Spleen (tissue), 7 donors: ENCODE results near the gene BTG2.

ENCODE experiments used
- CTCF ChIP-seq, 11 experiments: fragments of 200-600 bp in 7 of 11; fragments of 450-650 bp in 4 of 11; sonication (generic) in 4 of 11; IDR thresholded peaks in 8 of 11; conservative IDR thresholded peaks in 3 of 11; 1 replicate in 7 of 11; 2 replicates in 4 of 11; pipeline versions ENCODE4 v1.4.0 to v1.8.0; 2016 to 2021; ENCODE audit warnings: antibody characterized with exemption in 11 of 11, inconsistent platforms in 4 of 11, mild to moderate bottlenecking in 1 of 11
- POLR2A ChIP-seq, 3 donors: fragments of 450-650 bp; IDR thresholded peaks; one replicate each; pipeline ENCODE4 v1.5.1; 2017; ENCODE audit warnings: antibody characterized with exemption in 3 of 3, mild to moderate bottlenecking in 1 of 3
- donor health status: DM: no; HTN: no; CAD: no; lungs with moderate emphysema.
- donor health status: DM: no; HTN: no; CAD: no.
- donor health status: DM: no; HTN: no; CAD: no.

- TF ChIP-seq CTCF (IDR thresholded peaks at IDR 0.05 in 8 of 11, conservative IDR thresholded peaks at IDR 0.05 in 3 of 11) (peak; percentile 91 to 99 (median 99)), POLR2A (IDR thresholded peaks at IDR 0.05) (no peak)
Measured at GRCh38 chr1:203273206-203273868, 32.0 kb upstream of the BTG2 start.
